Measurements from ENCODE around the gene DPEP1. TPM values are rescaled to one million over a fixed set of nuclear protein-coding genes. Genes with fewer than 3 reads are reported as not detected.

Gene DPEP1
- polyA plus RNA-seq, 3 donors: not detected

DNA sequence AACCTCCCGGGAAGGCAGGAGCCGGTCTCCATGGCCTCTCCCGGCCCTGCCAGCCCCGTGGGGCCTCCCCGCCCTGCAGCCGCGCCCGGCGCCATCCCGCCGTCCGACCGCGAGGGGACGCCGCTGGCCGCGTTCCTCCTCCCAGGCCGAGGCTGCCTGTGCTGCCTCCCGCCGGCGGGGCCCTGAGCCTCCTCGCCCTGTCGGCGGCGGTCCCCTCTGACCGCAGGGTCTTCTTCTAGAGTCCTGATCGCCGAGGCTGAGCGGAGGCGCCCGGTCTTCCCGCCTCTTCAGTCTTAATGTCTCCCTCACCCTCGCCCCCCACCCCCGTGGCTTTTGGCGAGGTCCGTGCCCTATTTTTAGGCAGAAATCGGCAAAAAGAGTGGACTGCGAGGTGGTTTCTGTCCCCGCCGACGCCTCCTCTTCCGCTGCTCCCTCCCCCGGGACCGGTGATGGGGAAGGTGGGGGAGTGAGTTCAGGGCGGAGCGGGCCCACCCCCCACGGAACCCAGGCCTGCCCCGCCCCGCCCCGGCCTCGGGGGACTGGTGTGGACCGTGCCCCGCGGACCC, 38.7 kb upstream of the DPEP1 start:
- WGBS (ENCODE audit: insufficient coverage): under 1% methylated on average over 48 of the region's 55 CpGs
- peaks cover 10 to 20% of the 10 kb centered on the region in 2 donors for H3K4me1 ChIP-seq (ENCODE audit: control insufficient read depth in 1 of 2, insufficient read depth in 2 of 2, low read length in 2 of 2)
- H3K79me2 ChIP-seq (ENCODE audit: insufficient read depth, low read length): no peaks in the 10 kb centered on the region
- Mint-ChIP-seq H3K27me3 (ENCODE audit: low read depth in 3 of 3) (peaks cover 39 to 62% (median 44%) of the 10 kb centered on the region in 3 donors), H3K9me3 (peaks cover 0 to 4% (median 3%) of the 10 kb centered on the region in 7 donors), H3K36me3 (no peaks in the 10 kb centered on the region), H3K27ac (no peak overlapping the region), H3K4me3 (peak overlapping the region; percentile 61 to 80), H3K4me1 (peaks cover 12% of the 10 kb centered on the region)
- H2AFZ ChIP-seq (ENCODE audit: insufficient read depth, low read depth, low read length, poor library complexity, severe bottlenecking): peak overlapping the region; percentile 53
- peaks cover 15 to 41% of the 10 kb centered on the region in 2 donors for H3K27me3 ChIP-seq (ENCODE audit: control insufficient read depth in 2 of 2, insufficient read depth in 2 of 2, low read length in 2 of 2)
- intact Hi-C loops (cut with micrococcal nuclease): loop anchor here (5.0 to 10.0 kb wide), 2 partner anchors 68 to 70 kb away; no protein-coding TSS in a partner anchor
- no peaks in the 10 kb centered on the region for H4K20me1 ChIP-seq (ENCODE audit: insufficient read depth, low read length)
- H3K4me3 ChIP-seq (replicated peaks in 1 of 3; ENCODE audit: low read depth in 2 of 3, low read length in 3 of 3): peak overlapping the region in 1 of 3 experiments; percentile 61
- H3K27ac ChIP-seq (ENCODE audit: low read depth in 1 of 2, low read length in 2 of 2): no peak overlapping the region
- no peaks in the 10 kb centered on the region for H3K36me3 ChIP-seq (replicated peaks in 1 of 2; ENCODE audit: control insufficient read depth in 1 of 2, insufficient read depth in 2 of 2, low read length in 2 of 2)
- peak overlapping the region; percentile 38 for H3K9ac ChIP-seq (ENCODE audit: insufficient read depth, low read length, poor library complexity, severe bottlenecking)
- DNase-seq: peak; percentile 16 to 39 (median 18)
- peak; percentile 85 for TF ChIP-seq CTCF (IDR thresholded peaks at IDR 0.05)
- H3K9me3 ChIP-seq (replicated peaks in 1 of 2; ENCODE audit: control insufficient read depth in 1 of 2, insufficient read depth in 1 of 2, low read length in 2 of 2): no peaks in the 10 kb centered on the region
- peak overlapping the region; percentile 70 for H3K4me2 ChIP-seq (replicated peaks; ENCODE audit: extremely low read depth, low read length, poor library complexity, severe bottlenecking)

- Histone ChIP-seq H3K36me3 (replicated peaks in 1 of 2; ENCODE audit: control insufficient read depth in 1 of 2, insufficient read depth in 2 of 2, low read length in 2 of 2) (no peaks in the 10 kb centered on the region), H4K20me1 (ENCODE audit: insufficient read depth, low read length) (no peaks in the 10 kb centered on the region), H3K9ac (ENCODE audit: insufficient read depth, low read length, poor library complexity, severe bottlenecking) (peak within 1 kb of the TSS; percentile 38), H3K27me3 (ENCODE audit: control insufficient read depth in 2 of 2, insufficient read depth in 2 of 2, low read length in 2 of 2) (peaks cover 15 to 41% of the 10 kb centered on the region in 2 donors), H3K4me3 (replicated peaks in 1 of 3; ENCODE audit: low read depth in 2 of 3, low read length in 3 of 3) (peak within 1 kb of the TSS in 2 of 3 experiments; percentile 4 to 61), H2AFZ (ENCODE audit: insufficient read depth, low read depth, low read length, poor library complexity, severe bottlenecking) (peak within 1 kb of the TSS; percentile 53), H3K4me2 (replicated peaks; ENCODE audit: extremely low read depth, low read length, poor library complexity, severe bottlenecking) (peak within 1 kb of the TSS; percentile 70), H3K9me3 (replicated peaks in 1 of 2; ENCODE audit: control insufficient read depth in 1 of 2, insufficient read depth in 1 of 2, low read length in 2 of 2) (peaks cover 0 to 1% of the 10 kb centered on the region in 2 donors), H3K79me2 (ENCODE audit: insufficient read depth, low read length) (no peaks in the 10 kb centered on the region), H3K4me1 (ENCODE audit: control insufficient read depth in 1 of 2, insufficient read depth in 2 of 2, low read length in 2 of 2) (peaks cover 10 to 20% of the 10 kb centered on the region in 2 donors), H3K27ac (ENCODE audit: low read depth in 1 of 2, low read length in 2 of 2) (no peak within 1 kb of the TSS)
- TF ChIP-seq CTCF (IDR thresholded peaks at IDR 0.05): no peak
- Mint-ChIP-seq H3K27ac (no peak within 1 kb of the TSS), H3K27me3 (ENCODE audit: low read depth in 3 of 3) (peaks cover 37 to 58% (median 44%) of the 10 kb centered on the region in 3 donors), H3K36me3 (no peaks in the 10 kb centered on the region), H3K4me1 (peaks cover 12% of the 10 kb centered on the region), H3K4me3 (peak within 1 kb of the TSS; percentile 61 to 80), H3K9me3 (peaks cover 0 to 4% (median 3%) of the 10 kb centered on the region in 7 donors)
- intact Hi-C loops (cut with micrococcal nuclease): loop anchor here (5.0 to 10.0 kb wide), 2 partner anchors 67 to 69 kb away; no protein-coding TSS in a partner anchor
- DNase-seq: no peak
- WGBS (ENCODE audit: insufficient coverage): 1% methylated on average over 95 of the region's 103 CpGs
Measured at GRCh38 chr16:89575247-89576152, 37.9 kb upstream of the DPEP1 start, which contains the start of gene CPNE7. CPNE7 (plus strand) TSS chr16:89575758; CDS start chr16:89575898, 140 bp downstream.

All from CD14-positive monocyte (primary cell).